ENCODE measurements around the gene KCTD2.

KCTD2 gene

DNA sequence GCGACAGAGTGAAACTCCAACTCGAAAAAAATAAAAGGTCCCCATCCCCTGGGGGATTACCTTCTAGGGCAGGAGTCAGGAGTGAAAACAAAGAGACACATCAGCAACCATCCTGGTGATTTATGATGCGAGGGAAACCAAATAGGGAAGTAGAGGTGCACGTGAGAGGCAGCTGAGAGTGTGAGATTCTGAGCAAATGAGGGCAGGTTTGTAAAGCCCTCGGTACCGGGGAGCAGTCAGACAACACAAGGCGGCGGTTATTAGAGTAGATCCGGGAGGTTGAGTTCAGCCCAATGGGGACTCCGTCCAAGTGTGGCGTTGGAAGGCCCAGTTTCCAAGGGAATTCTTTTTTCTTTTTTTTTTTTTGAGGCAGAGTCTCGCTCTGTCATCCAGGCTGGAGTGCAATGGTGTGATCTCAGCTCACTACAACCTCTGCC lies 55.4 kb downstream of the KCTD2 start:
- DNase-seq: no peak

DNA sequence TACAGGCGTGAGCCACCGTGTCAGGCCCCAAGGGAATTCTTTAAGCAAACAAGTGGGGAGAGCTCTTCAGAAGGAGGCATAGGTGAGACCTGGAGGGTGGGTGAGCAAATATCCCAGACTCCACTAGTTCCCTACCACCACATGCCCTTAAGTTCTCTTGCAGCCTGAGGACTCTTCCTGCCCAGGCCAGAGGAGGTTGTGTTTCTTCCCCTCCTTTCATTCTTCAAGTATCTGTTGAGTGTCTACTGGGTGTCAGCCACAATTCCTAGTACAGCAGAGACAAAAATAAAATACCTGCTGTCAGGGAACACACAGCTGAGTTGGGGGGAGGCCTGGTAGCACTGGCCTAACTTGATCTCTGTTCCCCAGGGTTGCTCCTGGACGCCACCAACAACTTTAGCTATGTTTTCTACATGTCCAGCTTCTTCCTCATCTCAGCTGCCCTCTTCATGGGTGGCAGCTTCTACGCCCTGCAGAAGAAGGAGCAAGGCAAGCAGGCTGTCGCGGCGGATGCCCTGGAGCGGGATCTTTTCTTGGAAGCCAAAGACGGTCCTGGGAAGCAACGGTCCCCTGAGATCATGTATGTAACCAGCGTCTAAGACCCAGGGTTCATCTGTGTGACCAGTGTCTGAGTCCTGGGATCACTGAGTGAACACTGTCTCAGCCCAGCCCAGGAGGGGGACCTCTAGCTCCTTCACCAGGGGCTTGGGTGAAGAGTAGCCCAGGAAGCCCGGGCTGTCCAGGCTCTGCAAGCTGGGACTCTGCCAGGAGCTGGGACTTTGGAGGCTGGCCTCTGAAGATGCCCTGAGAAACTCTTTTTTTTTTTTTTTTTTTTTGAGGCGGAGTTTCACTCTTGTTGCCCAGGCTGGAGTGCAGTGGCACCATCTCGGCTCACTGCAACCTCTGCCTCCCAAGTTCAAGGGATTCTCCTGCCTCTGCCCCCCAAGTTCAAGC lies 56.9 kb downstream of the KCTD2 start:
- no peak for DNase-seq

GRCh38 chr17:75105126-75106080 lies 58.4 kb downstream of the KCTD2 start:
- DNase-seq: no peak

- DNase-seq: no peak
Observed at GRCh38 chr17:75108193-75108592, 61.2 kb downstream of the KCTD2 start.

- DNase-seq: no peak
Observed at GRCh38 chr17:75109046-75109406, 62.0 kb downstream of the KCTD2 start.

GRCh38 chr17:75109407-75110233 lies 62.6 kb downstream of the KCTD2 start, which contains the start of gene ARMC7:
Gene ARMC7 (plus strand): TSS chr17:75109969. CDS start chr17:75110289, 320 bp downstream.
- DNase-seq: peak; percentile 92 to 94

DNA sequence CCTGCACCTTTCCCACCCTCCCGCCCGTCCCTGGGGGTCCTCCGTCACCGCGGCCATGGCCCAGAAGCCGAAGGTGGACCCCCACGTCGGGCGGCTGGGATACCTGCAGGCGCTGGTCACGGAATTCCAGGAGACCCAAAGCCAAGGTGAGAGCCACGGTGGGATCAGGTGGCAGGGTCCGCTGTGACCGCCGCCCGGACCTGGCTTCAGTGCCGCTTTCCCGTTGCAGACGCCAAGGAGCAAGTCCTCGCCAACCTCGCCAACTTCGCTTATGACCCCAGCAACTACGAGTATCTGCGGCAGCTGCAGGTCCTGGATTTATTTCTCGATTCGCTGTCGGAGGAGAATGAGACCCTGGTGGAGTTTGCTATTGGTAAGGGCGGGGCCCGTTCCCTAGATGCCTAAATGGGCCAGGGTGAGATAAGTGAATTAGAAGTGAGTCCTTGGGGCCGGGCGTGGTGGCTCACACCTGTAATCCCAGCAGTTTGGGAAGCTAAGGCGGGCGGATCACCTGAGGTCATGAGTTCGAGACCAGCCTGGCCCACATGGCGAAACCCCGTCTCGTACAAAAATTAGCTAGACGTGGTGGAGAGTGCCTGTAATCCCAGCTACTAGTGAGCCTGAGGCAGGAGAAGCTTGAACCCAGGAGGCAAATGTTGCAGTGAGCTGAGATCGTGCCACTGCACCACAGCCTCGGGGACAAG lies 63.4 kb downstream of the KCTD2 start:
- DNase-seq: no peak

DNA sequence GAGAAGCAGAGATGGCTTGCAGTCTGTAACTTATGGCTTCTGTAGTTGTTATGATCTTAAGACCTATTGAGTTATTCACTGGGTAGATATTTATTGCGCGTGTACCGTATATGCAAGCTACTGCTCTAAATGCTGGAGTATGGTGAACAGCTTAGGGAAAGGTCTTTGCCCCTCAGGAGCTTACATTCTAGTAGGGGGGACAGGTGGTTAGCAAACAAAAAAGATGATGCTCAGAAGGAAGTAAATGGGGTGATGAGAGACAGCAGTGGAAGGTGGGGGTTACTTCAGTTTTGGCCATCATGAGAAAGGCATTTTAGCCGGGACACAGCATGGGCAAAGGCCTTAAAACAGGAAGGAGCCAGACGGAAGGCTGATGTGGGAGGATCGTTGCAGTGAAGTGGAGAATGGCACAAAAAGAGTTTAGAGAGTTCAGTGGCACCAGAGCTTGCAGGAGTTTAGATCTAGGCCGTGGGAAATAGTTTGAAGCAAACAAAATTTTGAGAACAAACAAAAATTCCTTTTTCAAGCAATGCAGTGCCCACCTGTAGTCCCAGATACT lies 64.8 kb downstream of the KCTD2 start:
- no peak for DNase-seq

DNA sequence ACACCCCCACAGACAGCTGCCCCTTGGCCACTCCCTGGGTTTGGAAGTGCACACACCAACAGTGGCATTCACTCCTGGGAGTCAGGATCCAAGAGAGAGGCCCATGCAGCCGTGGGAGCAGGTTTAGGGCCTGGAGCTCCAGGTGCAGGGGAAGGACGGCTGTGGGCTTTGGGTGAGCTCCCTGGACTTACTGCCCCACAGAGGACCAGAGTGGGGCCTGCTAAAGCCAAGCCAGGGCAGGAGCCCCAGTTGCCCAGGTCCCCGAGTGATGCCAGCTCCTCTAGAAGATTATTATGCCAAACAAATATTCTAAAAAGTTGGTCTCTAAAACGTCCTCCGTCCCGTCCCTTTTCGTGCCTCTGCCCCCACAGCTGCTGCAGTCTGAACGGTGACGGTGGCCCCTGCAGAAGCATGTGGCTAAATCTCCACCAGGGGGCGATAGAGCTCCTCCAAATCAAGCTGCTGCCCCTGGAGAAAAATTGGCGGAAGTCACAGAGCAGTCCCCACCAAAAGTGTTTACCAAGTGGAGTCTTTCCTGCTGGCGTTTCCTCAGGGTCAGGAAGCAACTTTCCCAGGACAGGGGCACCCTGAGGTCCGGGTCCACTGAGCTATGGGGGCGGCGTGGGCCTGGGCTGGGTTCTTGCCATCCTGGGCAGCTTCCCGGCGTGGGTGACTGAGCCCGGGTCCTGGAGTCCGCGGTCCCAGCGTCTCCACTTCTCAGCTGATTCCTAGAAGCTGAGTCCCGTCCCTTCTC lies 67.0 kb downstream of the KCTD2 start:
- DNase-seq: peak; percentile 91 to 92

GRCh38 chr17:75114552-75115314 lies 67.7 kb downstream of the KCTD2 start:
- no peak for DNase-seq
